ENCODE measurements around the gene HJV.

DNA sequence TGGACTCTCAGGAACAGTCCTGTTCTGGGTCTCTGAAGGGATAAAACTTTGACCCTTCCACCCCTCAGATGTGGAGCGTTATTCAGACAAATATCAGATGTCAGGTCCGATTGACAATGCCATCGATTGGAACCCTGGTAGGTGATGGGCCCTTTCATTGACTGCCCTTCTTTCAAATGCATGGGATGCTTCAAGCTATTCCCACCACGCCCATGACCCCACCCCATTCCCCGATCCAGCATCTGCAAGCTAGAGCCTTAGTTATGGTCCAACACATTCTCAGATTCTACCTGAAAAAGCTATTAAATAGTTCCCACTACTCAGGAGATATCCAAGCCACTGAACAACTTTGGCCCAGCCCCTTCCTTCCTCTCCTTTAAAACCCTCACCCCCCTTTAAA, 44.5 kb downstream of the HJV start:
- TF ChIP-seq POLR2AphosphoS5 (IDR thresholded peaks at IDR 0.05), result no peak
- TF ChIP-seq, protein P1, sequence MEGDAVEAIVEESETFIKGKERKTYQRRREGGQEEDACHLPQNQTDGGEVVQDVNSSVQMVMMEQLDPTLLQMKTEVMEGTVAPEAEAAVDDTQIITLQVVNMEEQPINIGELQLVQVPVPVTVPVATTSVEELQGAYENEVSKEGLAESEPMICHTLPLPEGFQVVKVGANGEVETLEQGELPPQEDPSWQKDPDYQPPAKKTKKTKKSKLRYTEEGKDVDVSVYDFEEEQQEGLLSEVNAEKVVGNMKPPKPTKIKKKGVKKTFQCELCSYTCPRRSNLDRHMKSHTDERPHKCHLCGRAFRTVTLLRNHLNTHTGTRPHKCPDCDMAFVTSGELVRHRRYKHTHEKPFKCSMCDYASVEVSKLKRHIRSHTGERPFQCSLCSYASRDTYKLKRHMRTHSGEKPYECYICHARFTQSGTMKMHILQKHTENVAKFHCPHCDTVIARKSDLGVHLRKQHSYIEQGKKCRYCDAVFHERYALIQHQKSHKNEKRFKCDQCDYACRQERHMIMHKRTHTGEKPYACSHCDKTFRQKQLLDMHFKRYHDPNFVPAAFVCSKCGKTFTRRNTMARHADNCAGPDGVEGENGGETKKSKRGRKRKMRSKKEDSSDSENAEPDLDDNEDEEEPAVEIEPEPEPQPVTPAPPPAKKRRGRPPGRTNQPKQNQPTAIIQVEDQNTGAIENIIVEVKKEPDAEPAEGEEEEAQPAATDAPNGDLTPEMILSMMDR (IDR thresholded peaks at IDR 0.05), result no peak
- TF ChIP-seq POLR2A (IDR thresholded peaks at IDR 0.05), result no peak
